Measurements from ENCODE around the gene SMAD5. TPM values are rescaled to one million over a fixed set of nuclear protein-coding genes. Genes with fewer than 3 reads are reported as not detected.

The SMAD5 gene
- total RNA-seq, 1 donor from 2014 or later, result 68.5 TPM

- H3K27ac Mint-ChIP-seq (ENCODE audit: unreplicated experiment), result peak overlapping the region; percentile 84
- peaks cover 2% of the 10 kb centered on the region for H3K36me3 Mint-ChIP-seq (ENCODE audit: low read depth, unreplicated experiment)
- H3K4me3 Mint-ChIP-seq (ENCODE audit: unreplicated experiment), result peak overlapping the region; percentile 60
- no peaks in the 10 kb centered on the region for H3K9me3 Mint-ChIP-seq (ENCODE audit: unreplicated experiment)
- no peak for DNase-seq (ENCODE audit: low spot score)
- H3K27me3 Mint-ChIP-seq (ENCODE audit: unreplicated experiment), result peaks cover 10% of the 10 kb centered on the region
- no peak for TF ChIP-seq CTCF (IDR thresholded peaks at IDR 0.05; ENCODE audit: unreplicated experiment)
- peaks cover 11% of the 10 kb centered on the region for H3K4me1 Mint-ChIP-seq (ENCODE audit: unreplicated experiment)
Measured at GRCh38 chr5:136202469-136203205, 70.0 kb downstream of the SMAD5 start.

GRCh38 chr5:136203303-136203922 lies 70.8 kb downstream of the SMAD5 start:
- Mint-ChIP-seq H3K4me1 (ENCODE audit: unreplicated experiment) (peaks cover 11% of the 10 kb centered on the region), H3K36me3 (ENCODE audit: low read depth, unreplicated experiment) (peaks cover 5% of the 10 kb centered on the region), H3K27ac (ENCODE audit: unreplicated experiment) (no peak overlapping the region), H3K4me3 (ENCODE audit: unreplicated experiment) (no peak overlapping the region), H3K27me3 (ENCODE audit: unreplicated experiment) (peaks cover 7% of the 10 kb centered on the region), H3K9me3 (ENCODE audit: unreplicated experiment) (no peaks in the 10 kb centered on the region)
- no peak for TF ChIP-seq CTCF (IDR thresholded peaks at IDR 0.05; ENCODE audit: unreplicated experiment)
- no peak for DNase-seq (ENCODE audit: low spot score)

GRCh38 chr5:136205061-136205702 lies 72.5 kb downstream of the SMAD5 start:
- TF ChIP-seq CTCF (IDR thresholded peaks at IDR 0.05; ENCODE audit: unreplicated experiment), result no peak
- Mint-ChIP-seq H3K27ac (ENCODE audit: unreplicated experiment) (no peak overlapping the region), H3K4me1 (ENCODE audit: unreplicated experiment) (peaks cover 19% of the 10 kb centered on the region), H3K36me3 (ENCODE audit: low read depth, unreplicated experiment) (peaks cover 5% of the 10 kb centered on the region), H3K9me3 (ENCODE audit: unreplicated experiment) (no peaks in the 10 kb centered on the region), H3K4me3 (ENCODE audit: unreplicated experiment) (no peak overlapping the region), H3K27me3 (ENCODE audit: unreplicated experiment) (peaks cover 9% of the 10 kb centered on the region)
- DNase-seq (ENCODE audit: low spot score), result no peak

- no peak overlapping the region for H3K27ac Mint-ChIP-seq (ENCODE audit: unreplicated experiment)
- peaks cover 5% of the 10 kb centered on the region for H3K36me3 Mint-ChIP-seq (ENCODE audit: low read depth, unreplicated experiment)
- peaks cover 9% of the 10 kb centered on the region for H3K27me3 Mint-ChIP-seq (ENCODE audit: unreplicated experiment)
- peaks cover 19% of the 10 kb centered on the region for H3K4me1 Mint-ChIP-seq (ENCODE audit: unreplicated experiment)
- no peak overlapping the region for H3K4me3 Mint-ChIP-seq (ENCODE audit: unreplicated experiment)
- DNase-seq (ENCODE audit: low spot score), result no peak
- no peaks in the 10 kb centered on the region for H3K9me3 Mint-ChIP-seq (ENCODE audit: unreplicated experiment)
- no peak for TF ChIP-seq CTCF (IDR thresholded peaks at IDR 0.05; ENCODE audit: unreplicated experiment)
Measured at GRCh38 chr5:136205941-136206340, 73.3 kb downstream of the SMAD5 start.

- H3K36me3 Mint-ChIP-seq (ENCODE audit: low read depth, unreplicated experiment), result peaks cover 5% of the 10 kb centered on the region
- H3K4me1 Mint-ChIP-seq (ENCODE audit: unreplicated experiment), result peaks cover 19% of the 10 kb centered on the region
- H3K27ac Mint-ChIP-seq (ENCODE audit: unreplicated experiment), result no peak overlapping the region
- peak overlapping the region; percentile 37 for H3K4me3 Mint-ChIP-seq (ENCODE audit: unreplicated experiment)
- H3K27me3 Mint-ChIP-seq (ENCODE audit: unreplicated experiment), result peaks cover 9% of the 10 kb centered on the region
- no peaks in the 10 kb centered on the region for H3K9me3 Mint-ChIP-seq (ENCODE audit: unreplicated experiment)
- DNase-seq (ENCODE audit: low spot score), result no peak
- no peak for TF ChIP-seq CTCF (IDR thresholded peaks at IDR 0.05; ENCODE audit: unreplicated experiment)
Measured at GRCh38 chr5:136206361-136206760, 73.7 kb downstream of the SMAD5 start.

Measured in endothelial cell (in vitro differentiated cells).